ENCODE results near the gene DNASE1L3. TPM values are rescaled to one million over a fixed set of nuclear protein-coding genes. Genes with fewer than 3 reads are reported as not detected.

DNASE1L3 gene
- total and polyA plus RNA-seq, 2 of the 4 experiments (the other 2 are of a cell fraction), result not detected

GRCh38 chr3:58198804-58199203 is 12.0 kb downstream of the DNASE1L3 start:
- Histone ChIP-seq H3K23ac (ENCODE audit: low read depth, low read length) (no peak overlapping the region), H3K18ac (ENCODE audit: low read depth, low read length) (no peak overlapping the region), H3K27me3 (ENCODE audit: control insufficient read depth, insufficient read depth, low read length) (peaks cover 10% of the 10 kb centered on the region), H4K91ac (ENCODE audit: insufficient read depth, low read depth, low read length) (no peak overlapping the region), H2BK15ac (ENCODE audit: low read depth, low read length) (no peak overlapping the region), H3K9me3 (ENCODE audit: control insufficient read depth, insufficient read depth, low read length) (peaks cover 2% of the 10 kb centered on the region; the same call in 1 of the 2 replicates), H4K8ac (ENCODE audit: low read depth in 2 of 2, low read length in 2 of 2) (no peak overlapping the region), H3K4ac (ENCODE audit: low read depth, low read length) (no peak overlapping the region), H3K4me2 (ENCODE audit: low read depth, low read length) (no peak overlapping the region), H3K9ac (ENCODE audit: low read depth, low read length) (no peak overlapping the region), H2AK9ac (replicated peaks; ENCODE audit: low read depth, low read length, poor library complexity) (no peak overlapping the region), H3K27ac (ENCODE audit: insufficient read depth, low read length) (no peak overlapping the region), H3K56ac (ENCODE audit: extremely low read depth, insufficient read depth, low read length) (no peak overlapping the region), H2BK20ac (ENCODE audit: low read depth, low read length) (no peak overlapping the region), H3K14ac (replicated peaks; ENCODE audit: low read depth, low read length) (no peak overlapping the region), H3K9me1 (ENCODE audit: insufficient read depth, low read length) (no peaks in the 10 kb centered on the region), H4K20me1 (ENCODE audit: insufficient read depth, low read length) (no peaks in the 10 kb centered on the region), H4K5ac (ENCODE audit: low read depth, low read length) (no peak overlapping the region), H3K79me1 (ENCODE audit: low read depth in 1 of 2, low read length in 2 of 2) (no peaks in the 10 kb centered on the region), H3K4me1 (ENCODE audit: control insufficient read depth, insufficient read depth, low read length) (peaks cover 3% of the 10 kb centered on the region; the same call in 1 of the 2 replicates), H3K4me3 (ENCODE audit: insufficient read depth, low read depth, low read length) (no peak overlapping the region), H3K36me3 (ENCODE audit: control insufficient read depth, insufficient read depth, low read length) (no peaks in the 10 kb centered on the region), H2BK5ac (ENCODE audit: low read depth, low read length, poor library complexity, severe bottlenecking) (no peak overlapping the region), H2AFZ (replicated peaks; ENCODE audit: low read length, poor library complexity) (no peak overlapping the region), H2AK5ac (ENCODE audit: low read depth, low read length) (no peak overlapping the region), H2BK120ac (ENCODE audit: low read depth, low read length) (no peak overlapping the region)
- POLR2A ChIA-PET (ENCODE audit: unreplicated experiment), result no interaction called here
- CTCF ChIA-PET, result no interaction called here
- TF ChIP-seq, protein P1, sequence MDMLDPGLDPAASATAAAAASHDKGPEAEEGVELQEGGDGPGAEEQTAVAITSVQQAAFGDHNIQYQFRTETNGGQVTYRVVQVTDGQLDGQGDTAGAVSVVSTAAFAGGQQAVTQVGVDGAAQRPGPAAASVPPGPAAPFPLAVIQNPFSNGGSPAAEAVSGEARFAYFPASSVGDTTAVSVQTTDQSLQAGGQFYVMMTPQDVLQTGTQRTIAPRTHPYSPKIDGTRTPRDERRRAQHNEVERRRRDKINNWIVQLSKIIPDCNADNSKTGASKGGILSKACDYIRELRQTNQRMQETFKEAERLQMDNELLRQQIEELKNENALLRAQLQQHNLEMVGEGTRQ (IDR thresholded peaks at IDR 0.05; ENCODE audit: low read depth, low read length), result no peak
- TF ChIP-seq, protein P2, sequence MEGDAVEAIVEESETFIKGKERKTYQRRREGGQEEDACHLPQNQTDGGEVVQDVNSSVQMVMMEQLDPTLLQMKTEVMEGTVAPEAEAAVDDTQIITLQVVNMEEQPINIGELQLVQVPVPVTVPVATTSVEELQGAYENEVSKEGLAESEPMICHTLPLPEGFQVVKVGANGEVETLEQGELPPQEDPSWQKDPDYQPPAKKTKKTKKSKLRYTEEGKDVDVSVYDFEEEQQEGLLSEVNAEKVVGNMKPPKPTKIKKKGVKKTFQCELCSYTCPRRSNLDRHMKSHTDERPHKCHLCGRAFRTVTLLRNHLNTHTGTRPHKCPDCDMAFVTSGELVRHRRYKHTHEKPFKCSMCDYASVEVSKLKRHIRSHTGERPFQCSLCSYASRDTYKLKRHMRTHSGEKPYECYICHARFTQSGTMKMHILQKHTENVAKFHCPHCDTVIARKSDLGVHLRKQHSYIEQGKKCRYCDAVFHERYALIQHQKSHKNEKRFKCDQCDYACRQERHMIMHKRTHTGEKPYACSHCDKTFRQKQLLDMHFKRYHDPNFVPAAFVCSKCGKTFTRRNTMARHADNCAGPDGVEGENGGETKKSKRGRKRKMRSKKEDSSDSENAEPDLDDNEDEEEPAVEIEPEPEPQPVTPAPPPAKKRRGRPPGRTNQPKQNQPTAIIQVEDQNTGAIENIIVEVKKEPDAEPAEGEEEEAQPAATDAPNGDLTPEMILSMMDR (conservative IDR thresholded peaks at IDR 0.05; ENCODE audit: low read depth, low read length), result no peak
- TF ChIP-seq RCOR1 (IDR thresholded peaks at IDR 0.05; ENCODE audit: insufficient replicate concordance, low read length), result no peak
- DNase-seq (no peak), ATAC-seq (ENCODE audit: low read depth) (no peak)
- BruUV-seq (replicated peaks), result no TSS peak
- intact Hi-C loops (cut with micrococcal nuclease), result no loop called here
- dilution Hi-C loops (cut with HindIII; ENCODE audit: low sequenced_read_pairs, unreplicated experiment), result no loop called here
- in situ Hi-C loops (cut with MboI; ENCODE audit: low sequenced_read_pairs), result loop anchor here (25.0 kb wide), 1 partner anchor 213 kb away; no protein-coding TSS in a partner anchor

Measured in IMR-90 (cell line).